ENCODE results near the gene C9orf153.

C9orf153 gene

GRCh38 chr9:86287013-86287412, 27.6 kb upstream of the C9orf153 start:
- TF ChIP-seq CEBPB (IDR thresholded peaks at IDR 0.05) (peak; percentile 49; the same call in 1 of the 2 replicates), NFIC (IDR thresholded peaks at IDR 0.05) (no peak)

- TF ChIP-seq TCF12 (IDR thresholded peaks at IDR 0.05; ENCODE audit: low read depth) (no peak), FOXM1 (IDR thresholded peaks at IDR 0.05; ENCODE audit: borderline replicate concordance, low read depth) (no peak), TAF1 (IDR thresholded peaks at IDR 0.05; ENCODE audit: low read depth) (no peak), EP300 (IDR thresholded peaks at IDR 0.05; ENCODE audit: borderline replicate concordance) (no peak), CREB1 (IDR thresholded peaks at IDR 0.05; ENCODE audit: low read depth) (no peak), ZBTB7A (IDR thresholded peaks at IDR 0.05; ENCODE audit: low read depth) (no peak), EGR1 (IDR thresholded peaks at IDR 0.05) (no peak), YY1 (IDR thresholded peaks at IDR 0.05; ENCODE audit: low read depth) (no peak), MAX (IDR thresholded peaks at IDR 0.05) (no peak), USF1 (IDR thresholded peaks at IDR 0.05) (no peak)
Observed at GRCh38 chr9:86286278-86286677, 26.8 kb upstream of the C9orf153 start.

GRCh38 chr9:86285261-86285660, 25.8 kb upstream of the C9orf153 start:
- no peak for TF ChIP-seq EP300 (IDR thresholded peaks at IDR 0.05; ENCODE audit: borderline replicate concordance)
- TF ChIP-seq REST (IDR thresholded peaks at IDR 0.05; ENCODE audit: low read depth) = no peak
- no peak for TF ChIP-seq USF1 (IDR thresholded peaks at IDR 0.05)
- no peak for TF ChIP-seq MAX (IDR thresholded peaks at IDR 0.05)
- no peak for TF ChIP-seq TCF12 (IDR thresholded peaks at IDR 0.05; ENCODE audit: low read depth)
- no peak for TF ChIP-seq ZBTB7A (IDR thresholded peaks at IDR 0.05; ENCODE audit: low read depth)
- no peak for TF ChIP-seq TAF1 (IDR thresholded peaks at IDR 0.05; ENCODE audit: low read depth)
- TF ChIP-seq FOXM1 (IDR thresholded peaks at IDR 0.05; ENCODE audit: borderline replicate concordance, low read depth) = no peak
- no peak for TF ChIP-seq NFIC (IDR thresholded peaks at IDR 0.05)
- no peak for TF ChIP-seq RAD21 (IDR thresholded peaks at IDR 0.05; ENCODE audit: low read depth)
- no peak for TF ChIP-seq CEBPB (IDR thresholded peaks at IDR 0.05)
- TF ChIP-seq CREB1 (IDR thresholded peaks at IDR 0.05; ENCODE audit: low read depth) = no peak
- no peak for TF ChIP-seq YY1 (IDR thresholded peaks at IDR 0.05; ENCODE audit: low read depth)
- no peak for TF ChIP-seq EGR1 (IDR thresholded peaks at IDR 0.05)
- no peak for TF ChIP-seq TEAD4 (IDR thresholded peaks at IDR 0.05)

- TF ChIP-seq REST (IDR thresholded peaks at IDR 0.05; ENCODE audit: low read depth) (no peak), YY1 (IDR thresholded peaks at IDR 0.05; ENCODE audit: low read depth) (no peak), NFIC (IDR thresholded peaks at IDR 0.05) (no peak), CEBPB (IDR thresholded peaks at IDR 0.05) (no peak), USF1 (IDR thresholded peaks at IDR 0.05) (no peak), CREB1 (IDR thresholded peaks at IDR 0.05; ENCODE audit: low read depth) (no peak), RAD21 (IDR thresholded peaks at IDR 0.05; ENCODE audit: low read depth) (no peak), MAX (IDR thresholded peaks at IDR 0.05) (no peak), TEAD4 (IDR thresholded peaks at IDR 0.05) (no peak), EP300 (IDR thresholded peaks at IDR 0.05; ENCODE audit: borderline replicate concordance) (no peak), EGR1 (IDR thresholded peaks at IDR 0.05) (no peak), TCF12 (IDR thresholded peaks at IDR 0.05; ENCODE audit: low read depth) (no peak), FOXM1 (IDR thresholded peaks at IDR 0.05; ENCODE audit: borderline replicate concordance, low read depth) (no peak), TAF1 (IDR thresholded peaks at IDR 0.05; ENCODE audit: low read depth) (no peak)
Observed at GRCh38 chr9:86282979-86283535, 23.6 kb upstream of the C9orf153 start.

GRCh38 chr9:86282077-86282978, 22.9 kb upstream of the C9orf153 start, which contains the start of gene ISCA1:
Gene ISCA1 (minus strand): TSS chr9:86282538. CDS start chr9:86282458, 80 bp downstream.
- TF ChIP-seq TAF1 (IDR thresholded peaks at IDR 0.05; ENCODE audit: low read depth) (peak; percentile 92), TEAD4 (IDR thresholded peaks at IDR 0.05) (no peak), YY1 (IDR thresholded peaks at IDR 0.05; ENCODE audit: low read depth) (no peak; the same call in none of the 2 replicates), ZBTB7A (IDR thresholded peaks at IDR 0.05; ENCODE audit: low read depth) (peak; percentile 79), CREB1 (IDR thresholded peaks at IDR 0.05; ENCODE audit: low read depth) (peak; percentile 46; the same call in 1 of the 2 replicates), USF1 (IDR thresholded peaks at IDR 0.05) (peak; percentile 38; the same call in 1 of the 2 replicates), MAX (IDR thresholded peaks at IDR 0.05) (peak; percentile 68), EGR1 (IDR thresholded peaks at IDR 0.05) (no peak; the same call in 1 of the 2 replicates)
